CD4-positive, alpha-beta T cell (primary cell): ENCODE results near the gene REEP2. TPM values are rescaled to one million over a fixed set of nuclear protein-coding genes. Genes with fewer than 3 reads are reported as not detected.

Experiments
- ATAC-seq: fragments of 200-7000 bp; cut with Tn5 transposase; one replicate; pipeline ENCODE4 v1.10.0; 2022; ENCODE audit warnings: mild to moderate bottlenecking; ENCODE audit not compliant: poor library complexity
- CTCF ChIA-PET: fragments of 350-600 bp; sonication (Branson Sonifier 250); formaldehyde crosslinking; loops from one replicate; lab custom pipeline; 2021; ENCODE audit warnings: antibody characterized with exemption, inconsistent platforms; lab: Charles Lee
- POLR2A ChIA-PET: fragments of 350-600 bp; sonication (Branson Sonifier 250); formaldehyde crosslinking; loops from one replicate; lab custom pipeline; 2021; ENCODE audit warnings: antibody characterized with exemption, inconsistent platforms; lab: Charles Lee
- DNase-seq, 14 experiments: peaks; one replicate each; pipeline ENCODE4 v3.0.0-alpha.2; 2013 to 2020; ENCODE audit warnings: mixed read lengths in 2 of 14
- H3K27ac ChIP-seq, 2 donors: one replicate each; pipeline versions ENCODE4 v1.5.1 to v1.7.0; 2013; ENCODE audit warnings: low read length in 2 of 2, low read depth in 1 of 2, mild to moderate bottlenecking in 1 of 2
- H3K27me3 ChIP-seq, 2 experiments: 1 replicate in 1 of 2; 2 replicates in 1 of 2; pipeline versions ENCODE4 v1.6.1 to v1.7.0; 2013; ENCODE audit warnings: low read length in 2 of 2, control low read depth in 1 of 2, mild to moderate bottlenecking in 1 of 2, moderate library complexity in 1 of 2; ENCODE audit not compliant: insufficient read depth in 2 of 2, control insufficient read depth in 1 of 2
- H3K36me3 ChIP-seq: one replicate; pipeline ENCODE4 v1.6.1; 2013; ENCODE audit warnings: low read length, control low read depth; ENCODE audit not compliant: insufficient read depth
- H3K4me1 ChIP-seq: one replicate; pipeline ENCODE4 v1.6.1; 2013; ENCODE audit warnings: low read length, control low read depth; ENCODE audit not compliant: insufficient read depth
- H3K4me3 ChIP-seq: one replicate; pipeline ENCODE4 v1.5.1; 2013; ENCODE audit warnings: mild to moderate bottlenecking, low read length, moderate library complexity
- H3K9me3 ChIP-seq, 2 experiments: 1 replicate in 1 of 2; 2 replicates in 1 of 2; pipeline versions ENCODE4 v1.6.1 to v1.7.0; 2013; ENCODE audit warnings: low read length in 2 of 2, mild to moderate bottlenecking in 2 of 2, control low read depth in 1 of 2, moderate library complexity in 1 of 2; ENCODE audit not compliant: control insufficient read depth in 1 of 2, insufficient read depth in 1 of 2
- H3K27ac Mint-ChIP-seq: one replicate; pipeline ENCODE4 v1.8.0; 2020; ENCODE audit warnings: mixed read lengths
- H3K27me3 Mint-ChIP-seq: one replicate; pipeline ENCODE4 v1.8.0; 2021; ENCODE audit warnings: mixed read lengths
- H3K36me3 Mint-ChIP-seq: one replicate; pipeline ENCODE4 v1.8.0; 2021; ENCODE audit warnings: low read depth, mixed read lengths
- H3K4me1 Mint-ChIP-seq: one replicate; pipeline ENCODE4 v1.8.0; 2021; ENCODE audit warnings: low read depth, mixed read lengths
- H3K4me3 Mint-ChIP-seq: one replicate; pipeline ENCODE4 v1.8.0; 2020; ENCODE audit warnings: mild to moderate bottlenecking, mixed read lengths
- H3K9me3 Mint-ChIP-seq: one replicate; pipeline ENCODE4 v1.8.0; 2020; ENCODE audit warnings: mixed read lengths
- intact Hi-C, 2 experiments: fragments of 100-400 bp; cut with DNase I in 1 of 2; cut with micrococcal nuclease in 1 of 2; formaldehyde crosslinking; loops; one replicate each; pipeline versions ENCODE4 v1.15.1 to v1.9.0; 2023 to 2025; cut with DNase I, micrococcal nuclease
- total RNA-seq, 174 experiments: library from RNA in 2 of 174; stranded (reverse) in 2 of 174; gene quantifications; one replicate each; pipeline ENCODE4 v1.2.3 and lab custom pipeline; 2021 to 2026
- TF ChIP-seq, protein P1 (sequence below): fragments of 200-600 bp; IDR thresholded peaks from one replicate; pipeline ENCODE4 v1.8.0; 2022; ENCODE audit warnings: antibody characterized with exemption, mild to moderate bottlenecking

The REEP2 gene
- total RNA-seq, 2 experiments from 2014 or later = 0.33 to 0.34 TPM

DNA sequence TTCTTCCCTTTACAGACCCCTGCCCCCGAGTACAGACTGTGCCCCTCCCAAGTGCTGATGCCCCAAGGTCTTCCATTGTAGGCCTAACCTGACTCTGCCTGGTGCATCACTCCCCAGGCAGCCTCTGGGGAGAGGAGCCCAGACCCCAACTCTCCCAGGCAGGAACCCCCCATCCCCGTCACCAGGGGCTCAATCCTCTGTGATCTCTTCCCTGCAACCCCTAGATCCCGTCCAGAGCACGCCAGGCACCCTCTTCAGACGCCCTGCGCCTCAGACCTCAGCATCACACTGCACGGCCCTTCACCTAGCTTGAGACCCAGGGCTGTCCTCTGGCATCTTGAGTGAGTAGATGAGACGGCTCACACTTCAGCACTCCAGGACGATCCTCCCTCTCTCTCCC lies 20.0 kb downstream of the REEP2 start:
- H3K27ac ChIP-seq = peak overlapping the region in 1 of 2 donors; percentile 61
- DNase-seq (no peak), ATAC-seq (no peak)
- no peak overlapping the region for H3K4me3 ChIP-seq
- no peaks in the 10 kb centered on the region for H3K9me3 ChIP-seq
- H3K27me3 ChIP-seq = no peaks in the 10 kb centered on the region
- TF ChIP-seq, protein P1, sequence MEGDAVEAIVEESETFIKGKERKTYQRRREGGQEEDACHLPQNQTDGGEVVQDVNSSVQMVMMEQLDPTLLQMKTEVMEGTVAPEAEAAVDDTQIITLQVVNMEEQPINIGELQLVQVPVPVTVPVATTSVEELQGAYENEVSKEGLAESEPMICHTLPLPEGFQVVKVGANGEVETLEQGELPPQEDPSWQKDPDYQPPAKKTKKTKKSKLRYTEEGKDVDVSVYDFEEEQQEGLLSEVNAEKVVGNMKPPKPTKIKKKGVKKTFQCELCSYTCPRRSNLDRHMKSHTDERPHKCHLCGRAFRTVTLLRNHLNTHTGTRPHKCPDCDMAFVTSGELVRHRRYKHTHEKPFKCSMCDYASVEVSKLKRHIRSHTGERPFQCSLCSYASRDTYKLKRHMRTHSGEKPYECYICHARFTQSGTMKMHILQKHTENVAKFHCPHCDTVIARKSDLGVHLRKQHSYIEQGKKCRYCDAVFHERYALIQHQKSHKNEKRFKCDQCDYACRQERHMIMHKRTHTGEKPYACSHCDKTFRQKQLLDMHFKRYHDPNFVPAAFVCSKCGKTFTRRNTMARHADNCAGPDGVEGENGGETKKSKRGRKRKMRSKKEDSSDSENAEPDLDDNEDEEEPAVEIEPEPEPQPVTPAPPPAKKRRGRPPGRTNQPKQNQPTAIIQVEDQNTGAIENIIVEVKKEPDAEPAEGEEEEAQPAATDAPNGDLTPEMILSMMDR = no peak
- peaks cover 37% of the 10 kb centered on the region for H3K4me1 ChIP-seq
- peaks cover 39% of the 10 kb centered on the region for H3K4me1 Mint-ChIP-seq
- peak overlapping the region; percentile 91 for H3K27ac Mint-ChIP-seq
- ChIA-PET POLR2A (no interaction called here), CTCF (interaction anchor here (1.1 to 1.2 kb wide), 2 partner anchors 9 to 107 kb away, joined by 3 to 7 read pairs; no protein-coding TSS in a partner anchor)
- H3K9me3 Mint-ChIP-seq = no peaks in the 10 kb centered on the region
- H3K4me3 Mint-ChIP-seq = peak overlapping the region; percentile 59
- intact Hi-C loops = no loop called here
- no peaks in the 10 kb centered on the region for H3K36me3 ChIP-seq
- no peaks in the 10 kb centered on the region for H3K27me3 Mint-ChIP-seq
- no peaks in the 10 kb centered on the region for H3K36me3 Mint-ChIP-seq

DNA sequence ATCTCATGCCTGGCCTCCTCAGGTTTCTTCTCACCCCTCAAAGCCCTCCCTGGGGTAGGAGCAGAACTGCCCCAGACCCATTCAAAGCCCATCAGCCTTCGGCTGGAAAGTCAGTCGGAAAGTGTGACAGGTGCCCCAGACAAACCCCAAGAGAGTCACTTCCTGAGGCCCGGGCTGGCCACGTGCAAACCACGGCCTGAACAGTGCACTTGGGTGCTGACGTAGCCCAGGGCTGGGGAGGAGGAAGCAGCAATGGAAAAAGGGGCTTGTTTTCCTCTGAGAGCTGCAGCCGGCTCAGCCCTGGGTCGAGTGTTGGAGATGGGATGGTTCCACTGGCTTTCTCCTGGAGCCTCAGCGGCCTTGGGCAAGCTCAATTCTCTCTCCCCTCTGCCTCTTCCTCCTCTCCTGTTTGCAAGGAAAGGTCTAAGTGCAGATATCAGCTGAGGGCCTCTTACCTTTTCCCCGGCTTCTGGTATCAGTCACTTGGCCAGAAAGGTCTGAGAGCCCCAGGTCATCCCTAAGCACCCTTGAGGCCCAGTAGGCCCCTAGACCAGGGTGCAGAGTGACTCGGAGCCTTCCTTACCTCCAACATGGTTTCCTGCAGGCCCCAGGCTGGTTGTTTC lies 20.6 kb downstream of the REEP2 start:
- TF ChIP-seq, protein P1 = no peak
- Mint-ChIP-seq H3K27ac (peak overlapping the region; percentile 91), H3K4me3 (peak overlapping the region; percentile 59), H3K9me3 (no peaks in the 10 kb centered on the region), H3K36me3 (no peaks in the 10 kb centered on the region), H3K4me1 (peaks cover 39% of the 10 kb centered on the region), H3K27me3 (no peaks in the 10 kb centered on the region)
- Histone ChIP-seq H3K4me1 (peaks cover 42% of the 10 kb centered on the region), H3K27me3 (no peaks in the 10 kb centered on the region), H3K9me3 (no peaks in the 10 kb centered on the region), H3K27ac (peak overlapping the region; percentile 17 to 61), H3K4me3 (no peak overlapping the region), H3K36me3 (no peaks in the 10 kb centered on the region)
- ChIA-PET CTCF (interaction anchor here (0.8 to 1.2 kb wide), 3 partner anchors 9 to 107 kb away, joined by 3 to 7 read pairs (median 5); no protein-coding TSS in a partner anchor), POLR2A (no interaction called here)
- ATAC-seq = peak; percentile 57
- peak; percentile 51 to 90 (median 70) for DNase-seq
- intact Hi-C loops = no loop called here

- no peaks in the 10 kb centered on the region for H3K9me3 ChIP-seq
- Mint-ChIP-seq H3K4me3 (peak overlapping the region; percentile 13), H3K36me3 (peaks cover 5% of the 10 kb centered on the region), H3K9me3 (no peaks in the 10 kb centered on the region), H3K4me1 (peaks cover 39% of the 10 kb centered on the region), H3K27ac (peak overlapping the region; percentile 91), H3K27me3 (no peaks in the 10 kb centered on the region)
- no peaks in the 10 kb centered on the region for H3K27me3 ChIP-seq
- TF ChIP-seq, protein P1 = no peak
- H3K27ac ChIP-seq = peak overlapping the region; percentile 17 to 30
- ChIA-PET CTCF (interaction anchor here (0.8 to 2.0 kb wide), 3 partner anchors 10 to 108 kb away, joined by 3 to 7 read pairs (median 5); no protein-coding TSS in a partner anchor), POLR2A (no interaction called here)
- DNase-seq = no peak
- intact Hi-C loops = loop anchor here in 1 of 2 experiments (10.0 kb wide), 2 partner anchors 115 to 945 kb away; partner anchors contain the start of genes HSPA9 and SPATA24
- H3K4me1 ChIP-seq = peaks cover 45% of the 10 kb centered on the region
- no peaks in the 10 kb centered on the region for H3K36me3 ChIP-seq
- H3K4me3 ChIP-seq = no peak overlapping the region
- ATAC-seq = no peak
Observed at GRCh38 chr5:138460032-138460693, 21.3 kb downstream of the REEP2 start.
